Measurements from ENCODE around the gene BRAT1.

DNA sequence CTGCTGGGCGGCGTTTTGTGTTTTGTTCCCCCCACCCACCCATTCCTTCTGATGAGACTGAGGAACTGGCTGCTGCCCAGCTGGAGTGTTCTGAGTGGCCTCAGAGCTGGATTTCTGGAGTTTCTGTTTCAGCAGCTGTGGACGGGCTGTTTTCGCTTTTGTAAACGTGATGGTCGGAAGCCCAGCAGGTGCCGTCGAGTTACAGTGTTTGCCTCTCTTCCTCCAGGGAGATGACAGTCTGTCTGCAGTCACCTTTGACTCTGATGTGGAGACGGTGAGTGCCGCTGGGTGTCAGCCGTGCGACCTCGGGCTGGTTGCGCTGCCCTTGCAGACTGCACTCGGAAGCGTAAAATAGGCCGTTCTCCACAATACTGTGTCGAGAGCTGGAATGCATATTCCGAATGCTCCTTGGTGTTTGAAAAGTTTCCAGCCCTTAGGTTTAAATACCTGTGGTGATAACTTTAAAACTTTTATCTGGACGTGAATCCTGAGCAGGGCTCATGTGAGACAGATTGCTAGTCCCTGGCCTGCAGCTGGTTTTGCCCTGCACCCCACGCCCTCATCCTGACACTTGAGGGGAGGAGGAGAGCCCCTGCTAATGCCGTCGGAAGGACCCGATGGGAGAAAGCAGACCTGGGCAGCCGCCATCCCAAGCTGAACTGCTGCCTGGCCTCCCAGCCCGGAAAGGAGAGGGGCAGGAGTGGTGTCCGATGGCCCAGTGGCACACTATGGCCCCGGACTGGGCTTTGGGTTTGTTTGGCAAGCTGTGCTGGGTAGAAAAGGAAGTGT lies 11.8 kb upstream of the BRAT1 start:
- TF ChIP-seq, protein P1, sequence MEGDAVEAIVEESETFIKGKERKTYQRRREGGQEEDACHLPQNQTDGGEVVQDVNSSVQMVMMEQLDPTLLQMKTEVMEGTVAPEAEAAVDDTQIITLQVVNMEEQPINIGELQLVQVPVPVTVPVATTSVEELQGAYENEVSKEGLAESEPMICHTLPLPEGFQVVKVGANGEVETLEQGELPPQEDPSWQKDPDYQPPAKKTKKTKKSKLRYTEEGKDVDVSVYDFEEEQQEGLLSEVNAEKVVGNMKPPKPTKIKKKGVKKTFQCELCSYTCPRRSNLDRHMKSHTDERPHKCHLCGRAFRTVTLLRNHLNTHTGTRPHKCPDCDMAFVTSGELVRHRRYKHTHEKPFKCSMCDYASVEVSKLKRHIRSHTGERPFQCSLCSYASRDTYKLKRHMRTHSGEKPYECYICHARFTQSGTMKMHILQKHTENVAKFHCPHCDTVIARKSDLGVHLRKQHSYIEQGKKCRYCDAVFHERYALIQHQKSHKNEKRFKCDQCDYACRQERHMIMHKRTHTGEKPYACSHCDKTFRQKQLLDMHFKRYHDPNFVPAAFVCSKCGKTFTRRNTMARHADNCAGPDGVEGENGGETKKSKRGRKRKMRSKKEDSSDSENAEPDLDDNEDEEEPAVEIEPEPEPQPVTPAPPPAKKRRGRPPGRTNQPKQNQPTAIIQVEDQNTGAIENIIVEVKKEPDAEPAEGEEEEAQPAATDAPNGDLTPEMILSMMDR (IDR thresholded peaks at IDR 0.05), result peak in 3 of 4 donors; percentile 36 to 47 (median 44)
- no peak for TF ChIP-seq POLR2A (IDR thresholded peaks at IDR 0.05)
